ENCODE data around the gene NASP. TPM values are rescaled to one million over a fixed set of nuclear protein-coding genes. Genes with fewer than 3 reads are reported as not detected.

The NASP gene
- polyA plus RNA-seq, 3 donors from 2014 or later, result 33.7 to 78.0 (median 67.9) TPM

Other genes with a start within 250 kb of the NASP start
- gene TOE1, start 243.9 kb upstream of the NASP start, polyA plus RNA-seq, result 10 to 100 TPM in 2 of 3 donors, 1 to 10 TPM in 1; 9.4 to 13.3 (median 10.4) TPM
- 10 to 100 TPM in 2 of 3 donors, 1 to 10 TPM in 1; 9.5 to 13.9 (median 11.3) TPM for gene MUTYH, start 243.6 kb upstream of the NASP start, polyA plus RNA-seq
- gene TESK2, start 92.9 kb upstream of the NASP start, polyA plus RNA-seq, result 1 to 10 TPM in 2 of 3 donors, not detected in 1; 1.8 to 3.3 TPM
- gene CCDC163, start 84.0 kb upstream of the NASP start, polyA plus RNA-seq, result 1 to 10 TPM; 3.6 to 5.3 (median 4.1) TPM
- gene MMACHC, start 83.7 kb upstream of the NASP start, polyA plus RNA-seq, result 1 to 10 TPM in 1 of 3 donors, under 1 TPM in 1, not detected in 1; 0.41 to 2.0 TPM
- 100 to 1,000 TPM in 2 of 3 donors, 10 to 100 TPM in 1; 84.0 to 112 (median 112) TPM for gene PRDX1, start 62.2 kb upstream of the NASP start, polyA plus RNA-seq
- gene AKR1A1, start 33.2 kb upstream of the NASP start, polyA plus RNA-seq, result 100 to 1,000 TPM in 1 of 3 donors, 10 to 100 TPM in 2; 89.1 to 133 (median 94.6) TPM
- under 1 TPM in 1 of 3 donors, not detected in 2; 0.47 TPM for gene CCDC17, start 40.0 kb downstream of the NASP start, polyA plus RNA-seq
- 100 to 1,000 TPM in 1 of 3 donors, 10 to 100 TPM in 2; 76.5 to 120 (median 78.4) TPM for gene GPBP1L1, start 102.5 kb downstream of the NASP start, polyA plus RNA-seq
- gene TMEM69, start 104.1 kb downstream of the NASP start, polyA plus RNA-seq, result 10 to 100 TPM; 15.2 to 33.7 (median 26.7) TPM
- 10 to 100 TPM; 13.4 to 20.4 (median 17.6) TPM for gene IPP, start 166.6 kb downstream of the NASP start, polyA plus RNA-seq
- 1 to 10 TPM; 1.4 to 7.9 (median 7.4) TPM for gene MAST2, start 219.6 kb downstream of the NASP start, polyA plus RNA-seq